Stimulated activated CD4-positive, alpha-beta T cell treated with anti-CD3 and anti-CD28 coated beads, TNF-alpha, amount 100 ng/mL, for 24 hours (primary cell): Measurements from ENCODE around the gene LDAH.
"Not testable (repeated sequence)": the region's sequence is repeated elsewhere in the genome, so short reads cannot be mapped to it uniquely, and the experiment has no call there.

Source experiments
- DNase-seq, 3 experiments: peaks; one replicate each; pipeline ENCODE4 v3.0.0-alpha.2; 2020; ENCODE audit warnings: low read depth in 3 of 3

LDAH gene

DNA sequence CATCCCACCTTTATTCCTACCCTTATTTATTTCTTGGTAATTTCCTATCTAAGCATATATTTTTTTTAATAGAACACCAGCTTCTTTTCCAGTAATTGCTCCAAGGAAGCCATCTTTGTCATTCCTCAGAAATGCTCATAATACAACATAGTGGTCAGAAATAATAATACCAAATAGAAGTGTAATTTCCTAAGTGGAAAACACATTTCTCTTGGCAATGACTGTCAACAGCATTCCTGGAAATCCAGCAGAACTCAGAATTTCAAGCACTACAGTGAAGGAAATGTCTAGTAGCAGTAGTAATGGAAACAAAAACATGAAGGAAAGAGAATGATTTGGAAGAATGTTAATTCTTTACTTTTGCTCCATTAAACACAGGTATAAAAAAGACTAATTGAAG lies 99.4 kb downstream of the LDAH start:
- no peak for DNase-seq

DNA sequence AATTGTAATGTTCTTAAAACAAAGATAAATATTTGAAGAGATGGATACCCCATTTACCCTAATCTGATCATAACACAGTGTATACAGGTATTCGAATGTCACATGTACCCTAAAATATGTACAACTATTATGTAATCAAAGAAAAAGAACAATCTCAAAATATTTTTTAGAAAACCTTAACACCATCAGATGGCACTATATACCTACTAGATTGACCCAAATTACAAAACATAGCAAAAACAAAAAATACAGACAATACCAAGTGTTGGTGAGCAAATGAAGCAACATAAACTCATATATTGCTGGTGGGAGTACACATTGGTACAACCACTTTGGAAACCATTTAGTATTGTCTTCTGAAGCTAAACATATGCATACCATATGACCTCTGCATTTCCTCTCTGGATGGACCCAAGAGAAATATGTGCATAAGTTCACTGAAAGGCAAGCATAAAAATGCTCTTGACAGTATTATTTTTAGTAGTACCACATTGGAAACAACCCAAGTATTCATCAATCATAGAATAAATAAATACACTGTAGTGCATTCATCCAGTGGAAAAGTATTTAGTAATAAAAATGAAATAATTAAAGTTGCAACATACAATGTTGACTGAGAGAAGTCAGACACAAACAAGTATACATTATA lies 100.2 kb downstream of the LDAH start:
- DNase-seq, result no peak

DNA sequence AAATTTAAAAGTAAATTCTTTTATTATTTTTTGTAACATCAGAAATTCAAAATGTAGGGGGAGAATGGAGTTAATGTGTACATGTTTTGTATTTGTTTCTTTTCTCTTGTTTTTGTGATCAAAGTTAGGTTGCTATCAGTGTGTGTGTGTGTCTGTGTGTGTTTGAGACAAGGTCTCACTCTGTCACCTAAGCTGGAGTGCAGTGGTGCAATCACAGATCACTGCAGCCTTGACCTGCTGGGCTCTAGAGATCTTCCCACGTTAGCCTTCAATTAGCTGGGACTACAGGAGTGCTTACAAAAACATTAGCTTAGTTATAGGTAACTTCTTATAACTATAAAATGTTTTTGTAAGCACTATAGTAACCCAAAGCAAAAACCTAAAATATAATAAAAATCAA lies 105.3 kb downstream of the LDAH start:
- DNase-seq, result no peak

DNA sequence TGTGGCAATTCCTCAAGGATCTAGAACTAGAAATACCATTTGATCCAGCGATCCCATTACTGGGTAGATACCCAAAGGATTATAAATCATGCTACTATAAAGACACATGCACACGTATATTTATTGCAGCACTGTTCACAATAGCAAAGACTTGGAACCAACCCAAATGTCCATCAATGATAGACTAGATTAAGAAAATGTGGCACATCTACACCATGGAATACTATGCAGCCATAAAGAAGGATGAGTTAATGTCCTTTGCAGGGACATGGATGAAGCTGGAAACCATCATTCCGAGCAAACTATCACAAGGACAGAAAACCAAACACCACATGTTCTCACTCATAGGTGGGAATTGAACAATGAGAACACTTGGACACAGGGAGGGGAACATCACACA lies 106.7 kb downstream of the LDAH start:
- DNase-seq, result not testable (repeated sequence)

DNA sequence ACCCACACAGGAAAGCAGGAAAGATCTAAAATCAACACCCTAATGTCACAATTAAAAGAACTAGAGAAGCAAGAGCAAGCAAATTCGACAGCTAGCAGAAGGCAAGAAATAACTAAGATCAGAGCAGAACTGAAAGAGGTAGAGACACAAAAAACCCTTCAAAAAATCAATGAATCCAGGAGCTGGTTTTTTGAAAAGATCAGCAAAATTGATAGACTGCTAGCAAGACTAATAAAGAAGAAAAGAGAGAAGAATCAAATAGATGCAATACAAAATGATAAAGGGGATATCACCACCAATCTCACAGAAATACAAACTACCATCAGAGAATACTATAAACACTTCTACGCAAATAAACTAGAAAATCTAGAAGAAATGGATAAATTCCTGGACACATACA lies 108.5 kb downstream of the LDAH start:
- DNase-seq, result not testable (repeated sequence)

DNA sequence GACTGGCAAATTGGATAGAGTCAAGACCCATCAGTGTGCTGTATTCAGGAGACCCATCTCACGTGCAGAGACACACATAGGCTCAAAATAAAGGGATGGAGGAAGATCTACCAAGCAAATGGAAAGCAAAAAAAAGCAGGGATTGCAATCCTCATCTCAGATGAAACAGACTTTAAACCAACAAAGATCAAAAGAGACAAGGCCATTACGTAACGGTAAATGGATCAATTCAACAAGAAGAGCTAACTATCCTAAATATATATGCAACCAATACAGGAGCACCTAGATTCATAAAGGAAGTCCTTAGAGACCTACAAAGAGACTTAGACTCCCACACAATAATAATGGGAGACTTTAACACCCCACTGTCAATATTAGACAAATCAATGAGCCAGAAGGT lies 109.3 kb downstream of the LDAH start:
- DNase-seq, result not testable (repeated sequence)

DNA sequence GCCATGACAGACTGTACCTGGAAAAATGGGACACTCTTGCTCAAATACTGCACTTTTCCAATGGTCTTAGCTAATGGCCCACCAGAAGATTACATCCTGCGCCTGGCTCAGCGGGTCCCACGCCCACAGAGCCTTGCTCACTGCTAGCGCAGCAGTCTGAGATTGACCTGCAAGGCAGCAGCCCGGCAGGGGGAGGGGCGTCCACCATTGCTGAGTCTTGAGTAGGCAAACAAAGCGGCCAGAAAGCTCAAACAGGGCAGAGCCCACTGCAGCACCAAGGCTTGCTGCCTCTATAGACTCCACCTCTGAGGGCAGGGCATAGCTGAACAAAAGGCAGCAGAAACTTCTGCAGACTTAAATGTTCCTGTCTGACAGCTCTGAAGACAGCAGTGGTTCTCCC lies 111.3 kb downstream of the LDAH start:
- DNase-seq, result not testable (repeated sequence)

DNA sequence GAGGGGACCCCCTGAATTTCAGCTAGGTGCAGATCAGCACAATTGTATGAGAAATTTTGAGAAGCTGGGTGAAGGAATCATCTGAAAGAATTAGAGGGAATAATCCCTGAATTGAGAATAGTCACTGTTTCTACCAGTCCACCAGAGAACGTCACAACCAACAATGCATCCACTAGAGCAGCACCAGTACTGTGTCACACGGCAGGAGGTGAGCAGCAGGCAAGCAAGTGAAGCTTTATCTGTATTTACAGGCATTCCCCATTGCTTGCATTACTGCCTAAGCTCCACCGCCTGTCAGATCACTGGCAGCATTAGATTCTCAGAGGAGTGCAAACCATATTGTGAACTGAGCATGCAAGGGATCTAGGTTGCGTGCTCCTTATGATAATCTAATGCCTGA lies 115.3 kb downstream of the LDAH start:
- DNase-seq, result no peak

DNA sequence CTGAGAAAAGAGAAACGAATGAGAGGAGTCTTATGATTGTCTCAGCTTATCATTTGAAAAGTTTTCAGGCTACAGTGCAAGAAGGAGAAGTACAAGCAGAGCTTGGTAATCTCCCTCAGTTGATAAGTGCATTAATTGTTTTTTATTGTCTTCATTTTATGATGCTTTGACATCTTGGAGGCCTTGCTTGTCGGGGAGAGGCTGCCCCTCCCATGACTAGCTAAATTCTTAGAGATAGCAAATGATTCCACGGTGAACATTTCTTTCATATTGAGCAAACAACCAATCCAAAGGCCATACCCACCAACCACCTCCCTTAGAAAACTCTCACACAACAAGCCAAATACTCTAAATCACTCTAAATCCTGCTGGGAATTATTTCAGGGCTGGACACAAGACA lies 116.1 kb downstream of the LDAH start:
- DNase-seq, result no peak

DNA sequence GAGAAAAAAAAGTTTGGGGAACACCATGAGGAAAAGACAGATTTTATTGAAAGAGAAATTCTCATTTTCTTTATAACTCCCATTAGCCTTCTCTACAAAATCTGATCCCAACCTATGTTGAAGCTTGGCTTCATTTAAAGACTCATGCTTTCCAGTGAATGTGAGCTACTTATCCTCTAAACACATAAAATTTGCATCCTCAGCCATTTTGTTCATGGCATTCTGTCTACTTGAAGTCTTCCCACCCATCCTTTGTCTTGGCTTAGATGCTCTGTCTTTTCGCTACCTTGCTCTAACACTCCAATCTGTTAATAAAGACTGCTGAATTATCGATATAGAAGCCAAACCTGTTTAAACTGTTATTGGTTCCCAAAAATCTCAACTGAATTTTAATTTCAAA lies 116.7 kb downstream of the LDAH start:
- no peak for DNase-seq

DNA sequence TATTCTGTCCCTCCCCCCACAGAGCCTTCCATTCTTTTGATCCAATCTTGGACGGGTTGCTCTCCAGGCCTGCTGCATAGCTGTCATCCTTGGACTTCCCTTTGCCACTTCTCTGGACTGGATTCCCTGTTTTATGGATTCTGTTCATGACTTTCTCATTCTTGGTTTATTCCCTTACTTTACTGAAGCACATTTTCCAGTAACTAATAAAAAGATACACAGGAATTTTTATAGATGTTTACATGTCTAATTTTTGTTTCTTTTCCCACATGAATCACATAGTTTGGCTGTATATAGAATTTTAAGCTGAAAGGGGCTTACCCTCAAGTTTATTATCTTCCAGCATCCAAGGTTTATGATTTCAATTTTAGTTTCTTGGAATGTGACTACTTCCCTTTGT lies 118.0 kb downstream of the LDAH start:
- DNase-seq, result no peak

DNA sequence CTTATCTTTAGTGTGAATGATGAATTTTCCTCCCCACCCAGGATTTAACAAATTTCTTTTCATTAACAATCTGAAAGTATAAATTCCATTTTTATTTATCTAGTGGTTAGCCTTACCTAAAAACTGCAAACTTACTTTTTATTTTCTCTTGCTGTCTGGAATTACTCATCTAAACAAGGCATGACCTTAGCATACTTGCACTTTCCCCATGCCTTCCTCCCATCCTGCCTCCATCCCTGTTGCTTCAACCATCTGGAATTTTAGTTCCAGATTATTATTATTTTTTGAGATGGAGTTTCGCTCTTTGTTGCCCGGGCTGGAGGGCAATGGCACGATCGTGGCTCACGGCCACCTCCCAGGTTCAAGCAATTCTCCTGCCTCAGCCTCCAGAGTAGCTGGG lies 120.3 kb downstream of the LDAH start:
- no peak for DNase-seq

DNA sequence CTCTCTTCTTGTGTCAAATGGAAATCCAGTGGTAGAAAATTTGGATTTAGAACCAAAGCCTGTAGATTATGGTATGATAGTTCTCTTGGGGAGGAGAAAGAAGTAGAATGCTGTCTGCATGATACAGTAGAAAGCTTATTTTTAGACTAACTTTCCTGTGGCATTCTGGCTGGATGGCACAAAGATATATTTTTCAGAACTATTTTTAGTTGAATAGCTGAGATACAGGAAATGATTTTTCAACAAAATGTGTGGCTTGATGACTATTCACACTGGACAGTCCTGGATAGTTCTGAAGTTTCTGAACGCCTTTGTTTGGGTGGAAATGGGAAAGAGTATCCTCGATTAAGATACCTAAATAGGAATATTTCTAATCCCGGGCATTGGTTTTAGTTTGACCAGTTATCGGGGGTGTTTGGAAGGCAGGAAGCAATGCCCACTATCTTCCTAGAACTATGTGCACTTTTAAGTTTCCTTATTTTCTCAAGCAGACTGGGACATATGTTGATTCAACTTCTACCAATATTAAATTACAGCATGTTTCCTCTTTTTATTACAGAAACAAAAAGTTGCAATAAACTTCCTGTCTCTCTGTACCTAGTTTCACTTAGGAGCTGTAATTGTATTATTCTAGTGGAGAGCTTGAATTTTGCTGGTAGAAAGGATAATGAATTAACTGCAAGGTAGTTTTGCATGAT lies 123.8 kb downstream of the LDAH start:
- no peak for DNase-seq

DNA sequence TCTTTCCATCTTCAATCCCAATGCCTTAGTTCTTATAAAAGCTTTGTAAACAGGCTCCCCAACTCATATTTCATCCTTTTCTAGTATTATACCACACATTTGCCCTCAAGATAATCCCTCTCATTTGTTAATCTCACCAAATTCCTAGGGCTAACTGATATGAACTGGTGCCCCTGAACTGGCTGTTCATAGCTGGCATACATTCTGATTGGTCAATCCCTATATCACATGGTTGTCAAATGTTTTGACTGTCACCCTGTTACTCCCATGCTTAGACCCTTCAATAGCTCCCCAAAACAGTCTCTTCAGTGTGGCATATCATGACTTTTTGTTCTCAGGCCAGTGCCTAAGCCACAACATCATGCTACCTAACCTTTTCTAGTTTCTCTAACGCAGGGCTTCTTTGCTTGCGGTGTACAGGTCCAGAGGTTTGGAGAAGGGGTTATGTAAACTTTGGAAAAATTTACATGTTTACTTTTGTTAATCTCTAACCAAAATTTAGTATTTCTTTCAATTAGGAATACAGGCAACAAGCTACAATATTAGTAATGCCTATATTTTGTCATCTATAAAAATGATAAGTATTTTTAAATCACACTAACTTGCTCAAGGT lies 125.5 kb downstream of the LDAH start:
- DNase-seq, result no peak

DNA sequence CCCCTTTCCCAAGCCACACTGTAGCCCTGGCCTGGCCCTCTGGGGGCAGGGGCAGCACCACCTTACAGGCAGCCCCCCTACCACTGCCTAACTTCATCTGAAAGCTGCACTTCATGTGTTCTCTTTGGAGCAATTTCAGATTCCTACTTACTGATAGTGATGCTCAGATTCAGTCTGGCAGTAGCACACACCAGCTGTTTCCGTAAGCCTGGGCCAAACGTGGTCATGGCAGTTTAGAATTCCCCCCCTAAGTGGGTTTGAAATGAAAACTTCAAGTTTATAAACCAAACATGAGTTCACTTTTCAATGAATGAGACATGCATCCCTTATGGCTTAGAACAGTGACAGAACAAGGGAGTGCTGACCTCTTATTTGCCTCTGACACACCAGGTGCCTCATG lies 126.5 kb downstream of the LDAH start:
- no peak for DNase-seq

DNA sequence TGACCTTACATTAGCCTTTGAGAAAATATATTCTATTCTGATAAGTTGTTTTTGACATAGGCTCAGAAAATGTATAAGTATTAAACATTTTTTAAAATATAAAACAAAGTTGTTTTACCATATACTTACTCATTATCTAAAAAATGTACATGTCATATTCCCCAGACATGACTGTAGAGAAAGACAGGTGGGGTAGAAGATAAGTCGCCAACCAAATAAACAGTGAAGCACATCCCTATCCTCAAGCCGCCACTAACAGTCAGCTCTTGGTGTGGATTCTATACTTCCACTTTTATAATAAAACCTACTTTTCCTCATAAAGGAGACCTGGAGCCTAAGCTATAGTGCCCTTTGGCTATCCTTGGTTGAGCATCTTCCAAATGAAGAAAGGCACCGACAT lies 129.6 kb downstream of the LDAH start:
- DNase-seq, result no peak

DNA sequence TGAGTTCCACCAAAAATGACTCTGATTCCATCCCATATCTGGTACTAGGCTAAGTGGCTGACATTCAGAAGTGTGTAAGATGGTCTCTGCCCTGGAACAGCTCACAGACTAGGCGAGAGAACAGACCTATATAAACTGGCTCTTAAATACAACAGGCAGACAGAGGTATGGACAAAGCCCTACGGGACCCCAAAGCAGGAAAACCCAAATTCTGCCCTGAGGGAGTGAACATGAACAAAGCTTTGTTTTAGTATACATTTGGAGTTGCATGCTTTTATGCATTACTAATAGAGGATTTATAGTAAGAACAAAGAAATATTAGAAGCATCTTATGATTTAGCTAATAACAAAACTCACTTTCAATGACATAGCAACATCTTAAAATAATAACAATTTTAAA lies 130.8 kb downstream of the LDAH start:
- DNase-seq, result no peak

DNA sequence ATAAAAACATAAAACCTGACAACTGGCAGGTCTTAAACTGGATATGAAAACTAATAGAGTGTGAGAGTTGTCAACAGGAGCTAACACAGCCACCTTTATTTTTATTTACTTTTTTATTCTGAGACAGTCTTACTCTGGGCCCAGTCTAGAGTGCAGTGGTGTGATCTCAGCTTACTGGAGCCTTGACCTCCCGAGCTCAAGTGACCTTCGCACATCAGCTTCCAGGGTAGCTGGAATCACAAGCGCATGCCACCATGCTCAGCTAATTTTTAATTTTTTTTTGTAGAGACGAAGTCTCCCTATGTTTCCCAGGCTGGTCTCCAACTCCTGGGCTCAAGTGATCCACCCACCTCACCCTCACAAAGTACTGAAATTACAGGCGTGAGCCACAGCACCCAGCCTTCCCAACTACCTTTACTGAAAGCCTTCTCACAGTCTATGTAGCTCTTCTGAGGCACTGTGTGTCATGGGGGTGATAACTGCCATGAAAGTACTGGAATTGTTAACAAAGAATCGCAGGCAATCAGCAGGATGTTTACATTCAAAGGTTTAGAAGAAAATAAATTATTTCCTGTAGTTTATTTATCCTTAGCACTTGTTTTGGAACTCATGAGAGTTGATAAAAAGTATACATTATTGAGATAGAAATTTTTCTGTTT lies 131.7 kb downstream of the LDAH start:
- DNase-seq, result no peak

DNA sequence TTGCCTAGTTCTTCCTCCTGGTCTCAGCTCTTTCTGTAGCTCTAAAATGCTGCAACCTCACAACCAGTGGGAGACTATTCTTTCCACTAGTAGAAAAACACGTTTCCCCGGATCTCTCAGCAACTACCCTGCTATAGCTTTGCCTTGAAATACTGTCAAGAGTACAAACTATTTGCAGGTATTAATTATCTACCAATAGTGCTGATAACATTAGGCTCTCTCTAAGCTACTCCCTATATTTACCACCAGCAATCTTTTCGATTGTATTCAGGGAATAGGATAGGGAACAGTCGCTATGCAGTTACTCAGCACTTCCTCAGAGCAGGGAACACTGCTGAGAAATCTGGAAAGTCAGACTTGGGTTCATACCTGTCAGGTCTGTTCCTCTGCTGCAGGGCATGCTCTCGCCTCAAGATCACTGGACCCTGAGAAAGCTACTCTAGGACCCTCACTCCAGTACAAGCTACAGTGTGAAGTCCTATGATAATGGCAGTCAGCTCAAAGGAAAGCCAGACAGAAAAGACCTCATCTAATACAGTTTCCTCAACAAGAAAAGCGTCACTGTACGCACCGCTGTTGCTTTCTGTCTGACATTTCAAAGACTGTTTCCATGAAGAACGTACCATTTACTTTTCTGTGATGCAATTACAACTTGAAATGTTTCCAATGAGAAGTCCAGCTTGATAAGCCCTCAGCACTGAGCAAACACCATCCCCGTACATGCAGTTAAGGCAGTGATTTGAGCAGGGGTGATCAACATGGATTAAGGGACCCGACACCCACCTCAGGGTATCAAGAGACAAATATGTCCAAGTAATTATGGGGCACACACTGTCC lies 133.3 kb downstream of the LDAH start:
- no peak for DNase-seq

DNA sequence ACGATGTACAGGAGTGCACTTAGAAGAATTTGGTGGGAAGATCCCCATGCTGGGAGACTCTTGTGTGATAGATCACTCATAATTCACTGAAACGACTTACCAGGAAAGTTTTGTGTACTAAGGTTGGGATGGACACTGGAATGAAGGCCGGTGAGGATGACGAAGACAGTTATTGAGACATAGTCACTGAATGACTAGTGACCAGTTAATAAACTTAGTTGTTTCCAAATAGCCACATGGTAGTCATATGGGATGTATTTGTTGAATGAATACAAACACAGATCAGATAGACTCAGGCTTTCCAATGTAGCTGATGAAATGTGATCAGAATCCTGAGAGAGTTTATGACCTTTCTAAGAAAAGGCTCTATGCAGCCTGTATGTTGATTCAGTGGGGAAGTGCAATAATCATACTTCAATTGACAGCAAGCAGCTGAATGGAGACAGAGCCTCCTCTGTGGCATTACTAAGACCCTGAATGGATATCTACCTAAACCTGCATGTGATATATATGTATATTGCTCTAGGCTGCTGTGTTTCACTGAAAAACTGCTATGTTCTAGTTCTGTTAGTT lies 135.6 kb downstream of the LDAH start:
- no peak for DNase-seq

DNA sequence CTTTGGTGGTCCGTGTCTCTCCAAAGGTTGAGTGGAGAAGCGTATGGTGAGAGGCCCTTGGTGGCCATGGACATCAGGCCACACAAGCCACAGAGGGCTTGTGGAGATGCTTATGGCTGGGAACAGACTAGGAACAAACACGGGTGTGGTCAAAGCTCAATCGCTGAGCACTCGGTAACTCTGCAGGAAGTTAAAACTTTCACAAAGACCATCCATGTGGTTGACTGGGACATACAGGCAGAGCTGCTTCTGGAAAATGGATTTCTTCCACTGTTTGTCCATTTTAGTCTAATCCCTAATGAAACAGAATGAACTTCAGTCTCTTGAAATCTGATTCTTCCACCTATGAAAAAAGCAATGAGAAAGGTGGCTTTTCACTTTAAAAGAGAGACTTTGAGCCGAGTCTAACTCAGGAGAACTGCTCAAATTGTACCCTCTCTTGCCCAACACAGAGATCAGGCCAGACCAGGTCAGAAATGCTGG lies 138.3 kb downstream of the LDAH start:
- no peak for DNase-seq
